Activated CD4-positive, alpha-beta T cell treated with anti-CD3 and anti-CD28 coated beads, Interleukin-10, Interleukin-2, amounts not matched to agents 100 ng/mL and 50 ng/mL, durations not matched to agents 16 hours and 8 hours (primary cell): ENCODE measurements around the gene SYNDIG1.

Experiments used
- DNase-seq: peaks from one replicate; pipeline ENCODE4 v3.0.0-alpha.2; 2020

The SYNDIG1 gene

GRCh38 chr20:24699321-24700165 lies 230.1 kb downstream of the SYNDIG1 start:
- DNase-seq: no peak

- DNase-seq: no peak
Measured at GRCh38 chr20:24700166-24700860, 230.9 kb downstream of the SYNDIG1 start.

- no peak for DNase-seq
Measured at GRCh38 chr20:24701027-24701426, 231.6 kb downstream of the SYNDIG1 start.

GRCh38 chr20:24701668-24702067 lies 232.2 kb downstream of the SYNDIG1 start:
- no peak for DNase-seq

- no peak for DNase-seq
Measured at GRCh38 chr20:24702501-24703283, 233.3 kb downstream of the SYNDIG1 start.

- no peak for DNase-seq
Measured at GRCh38 chr20:24703284-24703610, 233.8 kb downstream of the SYNDIG1 start.

GRCh38 chr20:24704899-24705298 lies 235.5 kb downstream of the SYNDIG1 start:
- no peak for DNase-seq

- DNase-seq: no peak
Measured at GRCh38 chr20:24705486-24705885, 236.1 kb downstream of the SYNDIG1 start.

GRCh38 chr20:24708411-24709295 lies 239.2 kb downstream of the SYNDIG1 start:
- DNase-seq: no peak
